ENCODE data around the gene HM13. TPM values are rescaled to one million over a fixed set of nuclear protein-coding genes. Genes with fewer than 3 reads are reported as not detected.

The HM13 gene
- total and polyA plus RNA-seq, 2 of the 13 experiments (the other 11 are each of a cell fraction or from before 2014, with no cell fraction given): 118 to 243 TPM

GRCh38 chr20:31593221-31594001 is 79.2 kb downstream of the HM13 start (continued):
- TF ChIP-seq ZNF781 (CRISPR knock-in tag; IDR thresholded peaks at IDR 0.05; ENCODE audit: borderline replicate concordance, not compliant biosample characterization) (no peak), ATF7-NPFF (CRISPR knock-in tag; IDR thresholded peaks at IDR 0.05; ENCODE audit: low read depth) (no peak), ARNTL (CRISPR knock-in tag; IDR thresholded peaks at IDR 0.05) (no peak), ZNF264 (CRISPR knock-in tag; IDR thresholded peaks at IDR 0.05) (no peak), ZNF883 (CRISPR knock-in tag; IDR thresholded peaks at IDR 0.05; ENCODE audit: not compliant biosample characterization) (no peak), YY1 (IDR thresholded peaks at IDR 0.05; ENCODE audit: insufficient read depth, insufficient replicate concordance, low read depth, low read length) (peak; percentile 40), ELF4 (CRISPR knock-in tag; IDR thresholded peaks at IDR 0.05; ENCODE audit: borderline replicate concordance) (no peak), ZNF580 (CRISPR knock-in tag; IDR thresholded peaks at IDR 0.05; ENCODE audit: borderline replicate concordance, low read depth) (peak; percentile 38; the same call in 1 of the 2 replicates), THAP7 (CRISPR knock-in tag; IDR thresholded peaks at IDR 0.05) (0 out of 2 replicates have a peak, but pooled peaks have one; percentile 46), SRY (CRISPR knock-in tag; IDR thresholded peaks at IDR 0.05) (peak; percentile 28; the same call in 1 of the 2 replicates), RFX5 (IDR thresholded peaks at IDR 0.05; ENCODE audit: low read depth, low read length) (no peak), CEBPB (IDR thresholded peaks at IDR 0.05; ENCODE audit: borderline replicate concordance, low read depth, low read length) (no peak), ARID4A (CRISPR knock-in tag; IDR thresholded peaks at IDR 0.05; ENCODE audit: borderline replicate concordance) (no peak; the same call in 1 of the 2 replicates), TSC22D2 (CRISPR knock-in tag; IDR thresholded peaks at IDR 0.05; ENCODE audit: borderline replicate concordance) (0 out of 2 replicates have a peak, but pooled peaks have one; percentile 8), SMAD1 (CRISPR knock-in tag; IDR thresholded peaks at IDR 0.05; ENCODE audit: borderline replicate concordance, low read depth) (no peak), ZNF235 (CRISPR knock-in tag; IDR thresholded peaks at IDR 0.05; ENCODE audit: borderline replicate concordance) (no peak), SRSF1 (optimal IDR thresholded peaks at IDR 0.05; ENCODE audit: low read depth, low read length) (no peak), FOXO4 (CRISPR knock-in tag; conservative IDR thresholded peaks at IDR 0.05) (no peak), ZMAT3 (CRISPR knock-in tag; conservative IDR thresholded peaks at IDR 0.05) (peak; percentile 55; the same call in 1 of the 2 replicates), ZNF275 (CRISPR knock-in tag; IDR thresholded peaks at IDR 0.05; ENCODE audit: borderline replicate concordance) (no peak)

All from HepG2 (cell line).